Vagina (tissue), 2 donors: ENCODE measurements around the gene SAG.

ENCODE experiments used
- POLR2A ChIP-seq, 2 donors: fragments of 450-650 bp; IDR thresholded peaks; one replicate each; pipeline ENCODE4 v1.6.1; 2017; ENCODE audit warnings: antibody characterized with exemption in 2 of 2, mild to moderate bottlenecking in 2 of 2, moderate library complexity in 2 of 2
- POLR2AphosphoS5 ChIP-seq, 2 donors: sonication (generic); formaldehyde crosslinking; IDR thresholded peaks; one replicate each; pipeline ENCODE4 v1.9.0; 2017; ENCODE audit warnings: antibody characterized with exemption in 2 of 2, mild to moderate bottlenecking in 2 of 2, low read depth in 1 of 2; ENCODE audit not compliant: insufficient read depth in 1 of 2
- TF ChIP-seq, protein P1 (sequence below), 3 experiments: fragments of 450-650 bp in 2 of 3; fragments of 200-600 bp in 1 of 3; sonication (generic) in 1 of 3; IDR thresholded peaks; one replicate each; pipeline ENCODE4 v1.5.1; 2017 to 2019; ENCODE audit warnings: antibody characterized with exemption in 3 of 3, mild to moderate bottlenecking in 2 of 3, moderate library complexity in 2 of 3

- TF ChIP-seq, protein P1, sequence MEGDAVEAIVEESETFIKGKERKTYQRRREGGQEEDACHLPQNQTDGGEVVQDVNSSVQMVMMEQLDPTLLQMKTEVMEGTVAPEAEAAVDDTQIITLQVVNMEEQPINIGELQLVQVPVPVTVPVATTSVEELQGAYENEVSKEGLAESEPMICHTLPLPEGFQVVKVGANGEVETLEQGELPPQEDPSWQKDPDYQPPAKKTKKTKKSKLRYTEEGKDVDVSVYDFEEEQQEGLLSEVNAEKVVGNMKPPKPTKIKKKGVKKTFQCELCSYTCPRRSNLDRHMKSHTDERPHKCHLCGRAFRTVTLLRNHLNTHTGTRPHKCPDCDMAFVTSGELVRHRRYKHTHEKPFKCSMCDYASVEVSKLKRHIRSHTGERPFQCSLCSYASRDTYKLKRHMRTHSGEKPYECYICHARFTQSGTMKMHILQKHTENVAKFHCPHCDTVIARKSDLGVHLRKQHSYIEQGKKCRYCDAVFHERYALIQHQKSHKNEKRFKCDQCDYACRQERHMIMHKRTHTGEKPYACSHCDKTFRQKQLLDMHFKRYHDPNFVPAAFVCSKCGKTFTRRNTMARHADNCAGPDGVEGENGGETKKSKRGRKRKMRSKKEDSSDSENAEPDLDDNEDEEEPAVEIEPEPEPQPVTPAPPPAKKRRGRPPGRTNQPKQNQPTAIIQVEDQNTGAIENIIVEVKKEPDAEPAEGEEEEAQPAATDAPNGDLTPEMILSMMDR (IDR thresholded peaks at IDR 0.05) = no peak
- TF ChIP-seq POLR2AphosphoS5 (IDR thresholded peaks at IDR 0.05; ENCODE audit: insufficient read depth in 1 of 2, low read depth in 1 of 2) (no peak), POLR2A (IDR thresholded peaks at IDR 0.05) (no peak)
Measured at GRCh38 chr2:233338812-233339368, 31.3 kb downstream of the SAG start.
